Measurements from ENCODE around the gene PLXNA4. TPM values are rescaled to one million over a fixed set of nuclear protein-coding genes. Genes with fewer than 3 reads are reported as not detected.

Gene PLXNA4
- total RNA-seq, 1 experiment from 2014 or later: 0.11 TPM

- DNase-seq (ENCODE audit: low spot score): no peak
- TF ChIP-seq EZH2 (IDR thresholded peaks at IDR 0.05; ENCODE audit: borderline replicate concordance, low read depth, low read length, poor library complexity, severe bottlenecking): no peak
- TF ChIP-seq, protein P1, sequence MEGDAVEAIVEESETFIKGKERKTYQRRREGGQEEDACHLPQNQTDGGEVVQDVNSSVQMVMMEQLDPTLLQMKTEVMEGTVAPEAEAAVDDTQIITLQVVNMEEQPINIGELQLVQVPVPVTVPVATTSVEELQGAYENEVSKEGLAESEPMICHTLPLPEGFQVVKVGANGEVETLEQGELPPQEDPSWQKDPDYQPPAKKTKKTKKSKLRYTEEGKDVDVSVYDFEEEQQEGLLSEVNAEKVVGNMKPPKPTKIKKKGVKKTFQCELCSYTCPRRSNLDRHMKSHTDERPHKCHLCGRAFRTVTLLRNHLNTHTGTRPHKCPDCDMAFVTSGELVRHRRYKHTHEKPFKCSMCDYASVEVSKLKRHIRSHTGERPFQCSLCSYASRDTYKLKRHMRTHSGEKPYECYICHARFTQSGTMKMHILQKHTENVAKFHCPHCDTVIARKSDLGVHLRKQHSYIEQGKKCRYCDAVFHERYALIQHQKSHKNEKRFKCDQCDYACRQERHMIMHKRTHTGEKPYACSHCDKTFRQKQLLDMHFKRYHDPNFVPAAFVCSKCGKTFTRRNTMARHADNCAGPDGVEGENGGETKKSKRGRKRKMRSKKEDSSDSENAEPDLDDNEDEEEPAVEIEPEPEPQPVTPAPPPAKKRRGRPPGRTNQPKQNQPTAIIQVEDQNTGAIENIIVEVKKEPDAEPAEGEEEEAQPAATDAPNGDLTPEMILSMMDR (conservative IDR thresholded peaks at IDR 0.05; ENCODE audit: low read depth, low read length): no peak
- Histone ChIP-seq H3K27me3 (replicated peaks; ENCODE audit: insufficient read depth, low read depth, low read length, poor library complexity) (no peaks in the 10 kb centered on the region), H3K36me3 (ENCODE audit: insufficient read depth, low read length, poor library complexity, severe bottlenecking) (no peaks in the 10 kb centered on the region), H3K4me1 (ENCODE audit: insufficient read depth, low read length, poor library complexity, severe bottlenecking) (no peaks in the 10 kb centered on the region), H3K4me3 (ENCODE audit: low read depth, low read length, poor library complexity, severe bottlenecking) (no peak overlapping the region), H3K27ac (ENCODE audit: low read depth, low read length, poor library complexity, severe bottlenecking) (no peak overlapping the region), H3K9me3 (ENCODE audit: low read depth, low read length, poor library complexity, severe bottlenecking) (peaks cover 12% of the 10 kb centered on the region)
- POLR2A ChIA-PET (ENCODE audit: low non-redundant PET): no interaction called here
- CTCF ChIA-PET: no interaction called here
- intact Hi-C loops (cut with micrococcal nuclease; ENCODE audit: unreplicated experiment): no loop called here
- BruUV-seq (replicated peaks): no TSS peak
Measured at GRCh38 chr7:132185150-132185549, 391.1 kb downstream of the PLXNA4 start.

DNA sequence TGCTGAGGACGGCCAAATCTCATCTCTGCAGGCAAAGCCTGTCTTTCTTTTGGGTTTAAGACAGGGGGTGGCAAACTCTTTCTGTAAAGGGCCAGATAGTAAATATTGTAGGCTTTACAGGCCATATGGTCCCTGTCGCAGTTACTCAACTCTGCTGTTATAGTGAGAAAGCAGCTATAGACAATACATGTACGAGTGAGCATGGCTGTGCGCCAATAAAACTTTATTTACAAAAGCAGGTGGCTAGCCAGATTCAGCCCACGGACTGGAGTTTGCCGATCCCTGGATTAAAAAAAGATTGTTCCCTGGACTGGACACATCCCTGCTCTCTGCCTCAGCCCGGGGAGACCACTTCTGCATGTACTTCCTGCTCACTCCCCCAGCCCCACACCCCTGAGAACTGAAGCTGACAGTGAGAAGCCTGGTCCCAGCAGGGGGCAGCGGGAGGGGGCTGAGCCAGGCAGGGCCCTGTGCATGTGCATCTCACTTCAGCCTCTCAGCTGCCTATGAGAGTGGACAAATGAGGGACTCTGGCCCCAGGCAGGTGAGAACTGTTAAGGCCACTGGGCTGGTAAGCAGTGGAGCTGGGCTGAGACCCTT is 392.4 kb downstream of the PLXNA4 start:
- Histone ChIP-seq H3K4me3 (ENCODE audit: low read depth, low read length, poor library complexity, severe bottlenecking) (no peak overlapping the region), H3K4me1 (ENCODE audit: insufficient read depth, low read length, poor library complexity, severe bottlenecking) (no peaks in the 10 kb centered on the region), H3K9me3 (ENCODE audit: low read depth, low read length, poor library complexity, severe bottlenecking) (peaks cover 12% of the 10 kb centered on the region), H3K36me3 (ENCODE audit: insufficient read depth, low read length, poor library complexity, severe bottlenecking) (no peaks in the 10 kb centered on the region), H3K27me3 (replicated peaks; ENCODE audit: insufficient read depth, low read depth, low read length, poor library complexity) (no peaks in the 10 kb centered on the region), H3K27ac (ENCODE audit: low read depth, low read length, poor library complexity, severe bottlenecking) (no peak overlapping the region)
- no TSS peak for BruUV-seq (replicated peaks)
- intact Hi-C loops (cut with micrococcal nuclease; ENCODE audit: unreplicated experiment): no loop called here
- ChIA-PET POLR2A (ENCODE audit: low non-redundant PET) (interaction anchor here (0.7 kb wide), 1 partner anchor 9 kb away, joined by 3 read pairs; no protein-coding TSS in a partner anchor), CTCF (no interaction called here)
- DNase-seq (ENCODE audit: low spot score): no peak
- no peak for TF ChIP-seq EZH2 (IDR thresholded peaks at IDR 0.05; ENCODE audit: borderline replicate concordance, low read depth, low read length, poor library complexity, severe bottlenecking)
- TF ChIP-seq, protein P1 (conservative IDR thresholded peaks at IDR 0.05; ENCODE audit: low read depth, low read length): no peak

DNA sequence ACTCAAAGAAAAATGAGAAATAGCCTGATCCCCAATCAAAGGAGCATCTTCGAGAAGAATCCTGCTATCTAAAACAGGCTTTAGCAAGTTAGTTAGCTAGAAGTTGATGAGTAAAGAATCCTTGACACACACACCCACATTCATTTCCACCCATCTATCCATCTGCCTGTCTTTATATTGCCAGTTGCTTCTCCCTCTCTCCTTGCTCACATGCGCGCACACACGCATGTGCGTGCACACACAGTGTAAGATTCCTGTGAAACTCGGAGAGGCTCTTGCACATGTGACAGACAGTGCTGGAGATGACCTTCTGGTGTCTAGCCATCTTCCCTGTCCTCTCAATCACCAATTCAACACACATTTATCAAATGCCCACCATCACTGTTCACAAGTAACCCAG is 393.3 kb downstream of the PLXNA4 start:
- Histone ChIP-seq H3K27ac (ENCODE audit: low read depth, low read length, poor library complexity, severe bottlenecking) (no peak overlapping the region), H3K9me3 (ENCODE audit: low read depth, low read length, poor library complexity, severe bottlenecking) (peaks cover 12% of the 10 kb centered on the region), H3K36me3 (ENCODE audit: insufficient read depth, low read length, poor library complexity, severe bottlenecking) (no peaks in the 10 kb centered on the region), H3K27me3 (replicated peaks; ENCODE audit: insufficient read depth, low read depth, low read length, poor library complexity) (no peaks in the 10 kb centered on the region), H3K4me1 (ENCODE audit: insufficient read depth, low read length, poor library complexity, severe bottlenecking) (no peaks in the 10 kb centered on the region), H3K4me3 (ENCODE audit: low read depth, low read length, poor library complexity, severe bottlenecking) (no peak overlapping the region)
- ChIA-PET POLR2A (ENCODE audit: low non-redundant PET) (no interaction called here), CTCF (no interaction called here)
- BruUV-seq (replicated peaks): no TSS peak
- DNase-seq (ENCODE audit: low spot score): no peak
- intact Hi-C loops (cut with micrococcal nuclease; ENCODE audit: unreplicated experiment): no loop called here
- TF ChIP-seq, protein P1 (conservative IDR thresholded peaks at IDR 0.05; ENCODE audit: low read depth, low read length): no peak
- TF ChIP-seq EZH2 (IDR thresholded peaks at IDR 0.05; ENCODE audit: borderline replicate concordance, low read depth, low read length, poor library complexity, severe bottlenecking): no peak

Measured in A673 (cell line).